Astrocyte (in vitro differentiated cells and primary cell): Measurements from ENCODE around the gene BMPER. TPM values are rescaled to one million over a fixed set of nuclear protein-coding genes. Genes with fewer than 3 reads are reported as not detected.

Experiments
- DNase-seq: peaks from one replicate; pipeline ENCODE4 v3.0.0-alpha.2; 2010; ENCODE audit warnings: low read depth
- FAIRE-seq: peaks from 2 replicates; lab custom pipeline; 2011; peaks lifted over from hg19 to GRCh38; lab: Jason Lieb, UNC
- H2AFZ ChIP-seq: 2 replicates; pipeline ENCODE4 v1.6.0; 2012; ENCODE audit warnings: low read depth, low read length, inconsistent platforms
- H3K27ac ChIP-seq: 2 replicates; pipeline ENCODE4 v1.5.1; 2011; ENCODE audit warnings: low read depth, low read length, inconsistent platforms
- H3K27me3 ChIP-seq: 2 replicates; pipeline ENCODE4 v1.6.0; 2011; ENCODE audit warnings: low read length, inconsistent platforms; ENCODE audit not compliant: insufficient read depth
- H3K36me3 ChIP-seq: 2 replicates; pipeline ENCODE4 v1.5.1; 2011; ENCODE audit warnings: low read length, inconsistent platforms; ENCODE audit not compliant: insufficient read depth
- H3K4me1 ChIP-seq: 2 replicates; pipeline ENCODE4 v1.5.1; 2011; ENCODE audit warnings: low read length, inconsistent platforms; ENCODE audit not compliant: insufficient read depth
- H3K4me2 ChIP-seq: 2 replicates; pipeline ENCODE4 v1.6.0; 2012; ENCODE audit warnings: low read length, inconsistent platforms
- H3K4me3 ChIP-seq: 2 replicates; pipeline ENCODE4 v1.5.1; 2011; ENCODE audit warnings: low read depth, mild to moderate bottlenecking, low read length, inconsistent platforms; ENCODE audit not compliant: insufficient read depth
- H3K79me2 ChIP-seq: 2 replicates; pipeline ENCODE4 v1.6.0; 2012; ENCODE audit warnings: mild to moderate bottlenecking, low read length, inconsistent platforms; ENCODE audit not compliant: insufficient read depth
- H3K9ac ChIP-seq: 2 replicates; pipeline ENCODE4 v1.6.0; 2012; ENCODE audit warnings: mild to moderate bottlenecking, low read length, inconsistent platforms
- H3K9me3 ChIP-seq: 2 replicates; pipeline ENCODE4 v1.5.1; 2012; ENCODE audit warnings: low read depth, mild to moderate bottlenecking, low read length, inconsistent platforms; ENCODE audit not compliant: insufficient read depth
- H4K20me1 ChIP-seq: 2 replicates; pipeline ENCODE4 v1.6.0; 2012; ENCODE audit warnings: low read length, inconsistent platforms; ENCODE audit not compliant: insufficient read depth
- H3K27ac Mint-ChIP-seq: one replicate; pipeline ENCODE4 v1.8.0; 2021; ENCODE audit warnings: mild to moderate bottlenecking, mixed read lengths; ENCODE audit not compliant: unreplicated experiment
- H3K27me3 Mint-ChIP-seq: one replicate; pipeline ENCODE4 v1.8.0; 2021; ENCODE audit warnings: low read depth, mixed read lengths; ENCODE audit not compliant: unreplicated experiment
- H3K36me3 Mint-ChIP-seq: one replicate; pipeline ENCODE4 v1.8.0; 2021; ENCODE audit warnings: low read depth, mixed read lengths; ENCODE audit not compliant: unreplicated experiment
- H3K4me1 Mint-ChIP-seq: one replicate; pipeline ENCODE4 v1.8.0; 2021; ENCODE audit warnings: low read depth, mixed read lengths; ENCODE audit not compliant: unreplicated experiment
- H3K4me3 Mint-ChIP-seq: one replicate; pipeline ENCODE4 v1.8.0; 2021; ENCODE audit warnings: mild to moderate bottlenecking, moderate library complexity, mixed read lengths; ENCODE audit not compliant: unreplicated experiment
- H3K9me3 Mint-ChIP-seq: one replicate; pipeline ENCODE4 v1.8.0; 2021; ENCODE audit warnings: mild to moderate bottlenecking, mixed read lengths; ENCODE audit not compliant: unreplicated experiment
- CTCF ChIP-seq: IDR thresholded peaks from 2 replicates; pipeline ENCODE4 v1.5.1; 2011; ENCODE audit warnings: low read depth, mild to moderate bottlenecking, inconsistent platforms, low read length, moderate library complexity; ENCODE audit not compliant: insufficient read depth
- EZH2 ChIP-seq: IDR thresholded peaks from 2 replicates; pipeline ENCODE4 v1.6.1; 2012; ENCODE audit warnings: mild to moderate bottlenecking, low read length, inconsistent platforms; ENCODE audit not compliant: insufficient read depth
- total RNA-seq: library from RNA; stranded (reverse); gene quantifications from 2 replicates; pipeline ENCODE4 v1.2.1, GENCODE V29; 2021

BMPER gene
- total RNA-seq, 1 donor from 2014 or later: 4.4 TPM

GRCh38 chr7:34078864-34079263 is 173.5 kb downstream of the BMPER start:
- Mint-ChIP-seq H3K36me3 (no peaks in the 10 kb centered on the region), H3K9me3 (no peaks in the 10 kb centered on the region), H3K27me3 (no peaks in the 10 kb centered on the region), H3K27ac (no peak overlapping the region), H3K4me1 (peaks cover 7% of the 10 kb centered on the region), H3K4me3 (no peak overlapping the region)
- TF ChIP-seq EZH2: no peak
- TF ChIP-seq CTCF: no peak
- Histone ChIP-seq H3K4me3 (no peak overlapping the region), H3K27me3 (no peaks in the 10 kb centered on the region), H3K4me2 (no peak overlapping the region), H3K79me2 (no peaks in the 10 kb centered on the region), H3K36me3 (no peaks in the 10 kb centered on the region), H3K9ac (no peak overlapping the region), H3K27ac (no peak overlapping the region), H2AFZ (no peak overlapping the region), H3K4me1 (no peaks in the 10 kb centered on the region), H3K9me3 (no peaks in the 10 kb centered on the region), H4K20me1 (no peaks in the 10 kb centered on the region)
- DNase-seq (no peak), FAIRE-seq (no peak)

GRCh38 chr7:34080513-34080912 is 175.2 kb downstream of the BMPER start:
- H3K4me3 Mint-ChIP-seq: no peak overlapping the region
- H3K9me3 Mint-ChIP-seq: no peaks in the 10 kb centered on the region
- H3K4me2 ChIP-seq: no peak overlapping the region
- DNase-seq (peak; percentile 75), FAIRE-seq (peak; percentile 62)
- no peak overlapping the region for H3K27ac ChIP-seq
- no peak overlapping the region for H3K4me3 ChIP-seq
- H3K27me3 Mint-ChIP-seq: no peaks in the 10 kb centered on the region
- H3K27ac Mint-ChIP-seq: no peak overlapping the region
- H3K9me3 ChIP-seq: no peaks in the 10 kb centered on the region
- no peaks in the 10 kb centered on the region for H3K36me3 ChIP-seq
- H3K79me2 ChIP-seq: no peaks in the 10 kb centered on the region
- H3K4me1 ChIP-seq: no peaks in the 10 kb centered on the region
- H3K27me3 ChIP-seq: no peaks in the 10 kb centered on the region
- H2AFZ ChIP-seq: no peak overlapping the region
- H4K20me1 ChIP-seq: no peaks in the 10 kb centered on the region
- H3K4me1 Mint-ChIP-seq: peaks cover 7% of the 10 kb centered on the region
- H3K36me3 Mint-ChIP-seq: no peaks in the 10 kb centered on the region
- no peak overlapping the region for H3K9ac ChIP-seq
- no peak for TF ChIP-seq EZH2

- Histone ChIP-seq H3K9ac (no peak overlapping the region), H3K9me3 (no peaks in the 10 kb centered on the region), H4K20me1 (no peaks in the 10 kb centered on the region), H3K36me3 (no peaks in the 10 kb centered on the region), H3K79me2 (no peaks in the 10 kb centered on the region), H2AFZ (no peak overlapping the region), H3K4me1 (no peaks in the 10 kb centered on the region), H3K27ac (no peak overlapping the region), H3K4me2 (no peak overlapping the region), H3K4me3 (no peak overlapping the region), H3K27me3 (no peaks in the 10 kb centered on the region)
- no peaks in the 10 kb centered on the region for H3K36me3 Mint-ChIP-seq
- H3K27me3 Mint-ChIP-seq: no peaks in the 10 kb centered on the region
- TF ChIP-seq CTCF (no peak), EZH2 (no peak)
- peaks cover 7% of the 10 kb centered on the region for H3K4me1 Mint-ChIP-seq
- no peak overlapping the region for H3K27ac Mint-ChIP-seq
- DNase-seq (no peak), FAIRE-seq (no peak)
- no peaks in the 10 kb centered on the region for H3K9me3 Mint-ChIP-seq
- H3K4me3 Mint-ChIP-seq: no peak overlapping the region
These were observed 176.6 kb downstream of the BMPER start for GRCh38 chr7:34081935-34082334.
